EH (cell line): ENCODE measurements around the gene PTPRN2.

ENCODE experiments used
- DNase-seq: peaks from one replicate; pipeline ENCODE4 v3.0.0-alpha.2; 2015; ENCODE audit warnings: low read depth

Gene PTPRN2

GRCh38 chr7:158602905-158603772 lies 15.5 kb upstream of the PTPRN2 start:
- DNase-seq = peak; percentile 4

- DNase-seq = no peak
These were observed 14.4 kb upstream of the PTPRN2 start for GRCh38 chr7:158602041-158602440.

GRCh38 chr7:158601090-158601489 lies 13.5 kb upstream of the PTPRN2 start:
- no peak for DNase-seq

GRCh38 chr7:158596745-158597144 lies 9.1 kb upstream of the PTPRN2 start:
- DNase-seq = no peak

GRCh38 chr7:158596309-158596708 lies 8.7 kb upstream of the PTPRN2 start:
- no peak for DNase-seq

- no peak for DNase-seq
These were observed 7.4 kb upstream of the PTPRN2 start for GRCh38 chr7:158595068-158595467.

- no peak for DNase-seq
These were observed 4.9 kb upstream of the PTPRN2 start for GRCh38 chr7:158592541-158592940.

GRCh38 chr7:158591944-158592343 lies 4.3 kb upstream of the PTPRN2 start:
- DNase-seq = no peak

GRCh38 chr7:158590181-158590530 lies 2.5 kb upstream of the PTPRN2 start:
- no peak for DNase-seq

GRCh38 chr7:158589653-158590052 lies 2.0 kb upstream of the PTPRN2 start:
- DNase-seq = no peak

GRCh38 chr7:158588878-158589442 lies 1.3 kb upstream of the PTPRN2 start:
- no peak for DNase-seq

- no peak for DNase-seq
These were observed 658 bp upstream of the PTPRN2 start for GRCh38 chr7:158588085-158588877.

GRCh38 chr7:158586499-158587161 lies 993 bp downstream of the PTPRN2 start:
- DNase-seq = no peak

- DNase-seq = no peak
These were observed 1.7 kb downstream of the PTPRN2 start for GRCh38 chr7:158585721-158586498.

- DNase-seq = no peak
These were observed 3.2 kb downstream of the PTPRN2 start for GRCh38 chr7:158584407-158584806.

GRCh38 chr7:158583810-158584209 lies 3.8 kb downstream of the PTPRN2 start:
- no peak for DNase-seq

GRCh38 chr7:158583143-158583542 lies 4.5 kb downstream of the PTPRN2 start:
- DNase-seq = no peak

- DNase-seq = no peak
These were observed 5.5 kb downstream of the PTPRN2 start for GRCh38 chr7:158582089-158582456.

GRCh38 chr7:158581440-158582088 lies 6.1 kb downstream of the PTPRN2 start:
- DNase-seq = no peak

GRCh38 chr7:158579662-158580646 lies 7.7 kb downstream of the PTPRN2 start:
- DNase-seq = no peak
